Cortex of kidney (tissue), 1 donor: Measurements from ENCODE around the gene ID1.
"Not testable (repeated sequence)": the region's sequence is repeated elsewhere in the genome, so short reads cannot be mapped to it uniquely, and the experiment has no call there.

Experiments
- DNase-seq: peaks from one replicate; lab custom pipeline; 2025; lab: John Stamatoyannopoulos, UW

The ID1 gene

DNA sequence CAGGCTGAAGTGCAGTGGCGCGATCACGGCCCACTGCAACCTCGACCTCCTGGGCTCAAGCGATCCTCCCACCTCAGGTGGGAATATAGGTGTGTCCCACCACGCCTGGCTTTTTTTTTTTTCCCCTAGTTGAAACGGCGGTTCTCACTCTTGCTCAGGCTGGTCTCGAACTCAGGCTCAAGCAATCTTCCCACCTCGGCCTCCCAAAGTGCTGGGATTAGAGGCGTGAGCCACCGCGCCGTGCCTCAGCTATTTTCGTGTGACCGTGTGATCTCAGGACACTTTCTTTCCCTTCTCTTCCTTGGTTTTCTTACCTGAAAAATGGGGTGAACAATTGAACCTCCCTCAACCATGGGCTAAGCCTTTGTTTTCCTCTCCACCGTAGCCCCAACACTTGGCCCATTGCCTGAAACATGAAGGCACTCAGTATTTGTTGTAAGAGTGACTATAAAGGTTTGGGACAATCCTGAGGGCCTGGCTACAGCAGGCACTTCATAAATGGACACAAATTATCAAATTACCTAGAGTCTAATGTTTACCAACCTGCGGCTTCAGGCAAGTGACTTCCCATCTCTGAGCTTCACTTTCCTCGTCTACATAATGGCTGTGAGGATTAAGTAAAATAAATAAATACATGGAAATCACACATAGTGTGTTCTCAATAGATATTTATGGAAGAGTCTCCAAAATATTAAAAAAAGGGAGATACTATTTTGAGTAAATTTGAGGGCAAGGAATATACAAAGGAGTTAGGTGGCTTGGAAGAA lies 31.4 kb upstream of the ID1 start:
- no peak for DNase-seq

DNA sequence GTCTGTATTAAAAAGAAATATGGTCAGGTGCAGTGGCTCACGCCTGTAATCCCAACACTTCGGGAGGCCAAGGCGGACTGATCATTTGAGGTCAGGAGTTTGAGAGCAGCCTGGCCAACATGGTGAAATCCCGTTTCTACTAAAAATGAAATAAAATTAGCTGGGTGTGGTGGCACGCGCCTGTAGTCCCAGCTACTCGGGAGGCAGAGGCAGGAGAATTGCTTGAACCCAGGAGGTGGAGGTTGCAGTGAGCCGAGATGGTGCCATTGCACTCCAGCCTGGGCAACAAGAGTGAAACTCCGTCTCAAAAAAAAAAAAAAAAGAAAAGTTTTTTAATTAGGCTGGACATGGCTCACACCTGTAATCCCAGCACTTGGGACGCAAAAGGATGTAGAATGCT lies 30.1 kb upstream of the ID1 start:
- DNase-seq = not testable (repeated sequence)

DNA sequence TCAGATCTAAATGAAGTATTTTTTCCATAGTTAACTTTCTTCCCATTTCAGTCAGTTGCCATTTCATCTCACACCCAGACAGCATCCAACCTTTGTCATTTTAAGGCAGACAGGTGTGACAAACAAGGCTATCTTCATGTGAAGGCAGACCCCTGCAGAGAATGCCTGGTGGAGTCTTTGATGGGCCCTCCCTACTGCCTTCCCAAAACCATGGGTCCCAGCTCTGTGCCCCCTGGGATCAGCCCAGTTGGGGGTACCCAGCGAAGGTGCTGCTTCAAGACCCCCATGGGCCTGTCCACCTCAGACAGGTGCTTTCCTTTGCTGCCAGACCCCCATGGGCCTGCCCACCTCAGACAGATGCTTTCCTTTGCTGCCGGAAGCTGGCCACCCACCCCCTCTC lies 28.3 kb upstream of the ID1 start:
- no peak for DNase-seq

DNA sequence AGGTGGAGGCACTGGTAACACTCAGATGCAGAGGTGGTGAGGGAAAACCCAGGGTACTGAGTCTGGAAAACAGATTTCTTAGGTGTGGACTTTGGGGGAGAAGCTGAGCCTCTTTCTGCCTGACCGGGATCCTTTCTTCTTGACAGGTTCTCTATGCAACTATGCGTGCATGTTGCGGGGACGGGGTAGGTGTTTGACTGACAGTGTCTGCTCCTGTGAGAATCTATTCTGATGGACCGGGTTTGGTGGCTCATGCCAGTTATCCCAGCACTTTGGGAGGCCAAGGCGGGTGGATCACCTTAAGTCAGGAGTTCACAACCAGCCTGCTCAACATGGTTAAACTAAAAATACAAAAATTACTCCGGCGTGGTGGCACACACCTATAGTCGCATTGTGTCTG lies 27.9 kb upstream of the ID1 start:
- no peak for DNase-seq

DNA sequence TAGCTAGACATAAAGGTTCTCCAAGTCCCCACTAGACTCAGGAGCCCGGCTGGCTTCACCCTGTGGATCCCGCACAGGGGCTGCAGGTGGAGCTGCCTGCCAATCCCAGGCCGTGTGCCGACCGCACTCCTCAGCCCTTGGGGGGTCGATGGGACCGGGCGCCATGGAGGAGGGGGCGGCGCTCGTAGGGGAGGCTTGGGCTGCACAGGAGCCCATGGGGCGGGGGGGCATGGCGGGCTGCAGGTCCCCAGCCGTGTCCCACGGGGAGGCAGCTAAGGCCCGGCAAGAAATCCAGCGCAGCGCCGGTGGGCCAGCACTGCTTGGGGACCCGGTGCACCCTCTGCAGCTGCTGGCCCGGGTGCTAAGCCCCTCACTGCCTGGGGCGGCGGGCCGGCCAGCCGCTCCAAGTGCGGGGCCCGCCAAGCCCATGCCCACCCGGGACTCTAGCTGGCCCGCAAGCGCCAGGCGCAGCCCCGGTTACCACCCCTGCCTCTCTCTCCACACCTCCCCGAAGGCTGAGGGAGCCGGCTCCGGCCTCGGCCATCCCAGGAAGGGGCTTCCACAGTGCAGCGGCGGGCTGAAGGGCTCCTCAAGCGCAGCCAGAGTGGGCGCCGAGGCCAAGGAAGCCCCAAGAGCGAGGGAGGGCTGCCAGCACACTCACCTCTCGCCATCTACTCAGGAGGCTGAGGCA lies 26.5 kb upstream of the ID1 start:
- no peak for DNase-seq

DNA sequence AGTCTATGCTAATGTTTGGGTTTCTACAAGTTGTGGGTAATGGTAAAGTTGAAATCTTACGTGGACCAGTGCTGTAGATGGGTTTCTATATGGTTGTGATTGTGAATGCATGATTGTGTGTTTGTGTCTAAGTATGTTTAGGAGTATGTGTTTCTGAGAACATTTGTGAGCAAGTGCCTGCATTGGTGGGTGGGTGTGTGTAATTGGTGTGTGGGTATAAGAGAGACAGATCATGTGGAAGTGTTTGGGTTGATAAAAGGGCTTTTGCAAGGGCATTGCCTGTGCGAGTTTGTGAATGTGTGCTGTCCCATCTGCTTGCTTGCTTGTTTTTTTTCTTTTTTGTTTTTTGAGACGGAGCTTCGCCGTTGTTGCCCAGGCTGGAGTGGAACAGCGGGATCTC lies 25.8 kb upstream of the ID1 start:
- no peak for DNase-seq

DNA sequence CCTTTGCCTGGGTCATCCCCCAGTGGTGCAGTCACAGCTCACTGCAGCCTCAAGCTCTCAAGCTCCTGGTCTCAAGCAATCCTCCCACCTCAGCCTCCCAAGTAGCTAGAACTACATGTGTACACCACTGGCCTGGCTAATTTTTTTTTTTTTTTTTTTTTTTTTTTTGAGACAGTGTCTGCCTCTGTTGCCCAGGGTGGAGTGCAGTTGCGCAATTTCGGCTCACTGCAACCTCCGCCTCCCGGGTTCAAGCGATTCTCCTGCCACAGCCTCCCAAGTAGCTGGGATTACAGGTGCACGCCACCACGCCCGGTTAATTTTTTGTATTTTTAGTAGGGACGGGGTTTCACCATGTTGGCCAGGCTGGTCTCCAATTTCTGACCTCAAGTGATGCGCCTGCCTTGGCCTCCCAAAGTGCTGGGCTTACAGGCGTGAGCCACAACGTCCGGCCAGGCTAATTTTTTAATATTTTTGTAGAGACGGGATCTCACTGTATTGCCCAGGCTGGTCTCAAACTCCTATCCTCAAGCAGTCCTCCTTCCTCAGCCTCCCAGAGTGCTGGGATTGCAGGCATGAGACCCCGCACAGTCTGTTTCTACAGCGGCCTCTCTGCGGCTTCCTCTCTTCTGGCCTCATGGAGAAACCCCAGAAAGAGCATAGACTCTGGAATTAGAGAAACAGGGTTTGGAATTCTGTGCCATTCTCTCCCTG lies 25.0 kb upstream of the ID1 start:
- not testable (repeated sequence) for DNase-seq

DNA sequence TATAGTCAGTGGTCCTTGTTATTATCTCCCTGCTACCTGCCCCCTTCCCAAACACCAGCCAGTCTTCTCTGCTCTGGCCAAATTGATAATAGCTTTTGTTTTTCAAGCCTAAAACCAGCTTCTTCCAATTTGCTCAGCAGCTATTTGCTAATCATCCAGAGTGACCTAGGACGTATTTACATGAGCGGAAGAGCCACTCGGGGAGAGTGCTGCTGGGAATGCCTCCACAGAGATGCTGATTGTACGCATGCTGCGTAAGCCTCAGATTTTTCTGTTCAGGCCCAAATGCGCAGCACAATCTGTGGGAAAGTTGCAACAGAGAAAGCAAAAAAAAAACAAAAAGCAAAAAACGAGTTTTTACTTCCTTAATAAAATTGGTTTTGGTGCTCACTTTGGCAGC lies 24.4 kb upstream of the ID1 start:
- DNase-seq = no peak

DNA sequence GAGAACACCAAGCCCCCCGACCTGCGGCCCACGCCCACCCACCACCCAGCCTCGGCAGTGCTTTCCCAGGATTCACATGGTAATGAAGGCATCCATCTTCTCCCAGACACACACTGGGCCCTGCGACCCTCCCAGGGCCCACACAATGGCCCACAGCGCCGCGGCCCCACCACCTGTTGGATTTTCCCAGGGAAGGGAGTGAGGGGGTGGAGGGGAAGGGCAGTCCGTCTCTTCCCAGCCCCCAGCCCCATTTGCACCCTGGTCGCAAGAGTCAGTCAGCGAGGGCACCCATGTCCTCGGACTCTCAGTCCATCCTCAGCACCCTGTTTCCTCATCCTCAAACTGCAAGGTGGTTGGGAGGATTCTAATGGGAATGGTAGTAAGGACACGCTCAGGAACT lies 23.7 kb upstream of the ID1 start:
- no peak for DNase-seq

DNA sequence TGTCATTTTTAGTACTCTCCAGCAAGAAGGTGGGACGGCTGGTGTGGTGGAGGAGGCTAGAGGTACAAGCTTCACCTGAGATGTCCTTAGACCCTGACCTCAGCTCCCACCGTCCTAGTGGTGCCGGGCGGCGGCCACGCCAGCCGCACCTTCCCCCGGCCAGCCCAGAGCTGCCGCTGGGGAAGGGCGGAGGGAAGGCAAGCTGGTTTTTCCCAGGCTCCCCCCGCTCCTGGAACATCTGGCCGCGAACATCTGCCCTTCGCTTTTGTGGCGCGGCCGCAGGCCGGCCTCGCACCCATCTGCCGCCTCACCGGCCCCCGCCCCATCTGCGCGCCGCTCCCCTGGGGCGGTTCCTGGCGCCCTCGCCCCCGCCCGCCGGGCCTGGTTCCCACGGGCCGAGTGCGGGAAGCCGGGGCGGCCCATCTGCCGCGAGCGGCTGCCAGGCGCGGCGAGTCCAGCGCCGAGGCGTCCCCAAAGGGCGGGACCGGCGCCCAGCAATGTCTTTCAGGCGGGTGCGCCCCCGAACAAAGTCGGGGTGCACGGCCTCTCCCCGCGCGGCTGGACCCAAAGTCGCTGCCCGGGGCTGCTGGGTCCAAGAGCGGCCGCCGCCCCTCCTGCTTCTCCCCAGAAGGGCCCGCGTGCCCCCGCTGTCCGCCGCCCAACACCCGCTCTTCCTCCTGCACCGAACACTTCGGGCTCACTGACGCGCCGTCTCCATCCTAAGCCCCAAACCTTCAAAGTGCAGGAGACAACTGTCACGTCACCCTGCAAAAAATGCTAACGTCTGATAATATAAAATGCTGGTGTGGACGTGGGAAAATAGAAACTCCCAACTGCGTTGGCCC lies 17.3 kb upstream of the ID1 start:
- no peak for DNase-seq

DNA sequence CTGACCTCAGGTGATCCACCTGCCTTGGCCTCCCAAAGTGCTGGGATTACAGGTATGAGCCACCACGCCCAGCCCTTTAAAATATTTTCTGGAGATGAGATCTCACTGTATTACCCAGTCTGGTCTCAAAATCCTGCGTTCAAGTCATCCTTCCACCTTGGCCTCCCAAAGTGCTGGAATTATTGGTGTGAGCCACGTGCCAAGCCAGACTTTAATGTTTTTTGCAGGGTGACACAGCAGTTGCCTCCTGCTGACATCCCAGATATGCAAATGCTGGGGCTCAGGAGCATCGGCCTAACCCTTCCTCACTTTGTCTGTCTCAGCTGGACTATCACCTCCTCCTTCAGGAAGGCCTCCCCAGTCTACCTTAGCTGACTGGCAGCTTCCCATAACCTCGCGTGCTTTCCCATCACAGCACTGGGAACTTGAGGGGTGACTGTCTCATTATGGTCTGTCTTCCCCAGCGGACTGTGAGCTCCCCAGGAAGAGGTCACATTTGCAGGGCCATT lies 14.3 kb upstream of the ID1 start:
- DNase-seq = no peak

DNA sequence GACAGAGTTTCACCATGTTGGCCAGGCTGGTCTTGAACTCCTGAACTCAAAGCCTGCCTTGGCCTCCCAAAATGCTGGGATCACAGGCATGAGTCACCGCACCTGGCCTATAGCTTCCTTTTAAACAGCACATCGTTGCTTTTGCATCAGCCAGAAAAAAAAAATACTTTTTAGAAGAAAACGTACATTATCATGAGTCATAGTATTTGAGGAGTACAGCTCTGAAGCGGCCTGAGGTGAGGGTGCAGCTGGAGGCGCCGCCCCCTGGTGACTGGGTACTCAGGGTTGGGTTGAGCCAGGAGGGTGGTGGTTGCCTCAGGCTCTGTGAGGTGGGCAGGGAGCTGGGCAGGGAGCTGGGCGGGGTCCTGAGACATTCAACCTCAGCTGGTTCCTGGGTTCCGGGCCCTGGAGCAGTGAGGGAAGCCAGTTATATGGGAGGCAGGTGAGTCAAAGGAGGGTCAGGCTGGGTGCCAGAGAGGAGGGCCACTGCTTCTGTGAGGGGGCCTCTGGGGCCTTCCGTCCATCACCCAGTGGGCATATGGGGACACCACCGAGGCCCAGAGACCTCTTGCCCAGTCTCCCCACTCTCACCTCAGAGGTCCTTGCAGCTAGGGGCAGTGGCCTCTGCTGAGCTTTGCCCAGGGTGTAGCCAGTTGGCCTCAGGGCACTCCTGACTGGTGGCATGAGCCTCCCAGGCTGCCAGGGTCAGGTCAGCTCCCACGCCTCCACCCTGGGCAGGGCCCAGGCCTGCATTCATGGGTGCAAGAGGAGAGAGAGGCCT lies 11.7 kb upstream of the ID1 start:
- DNase-seq = no peak

DNA sequence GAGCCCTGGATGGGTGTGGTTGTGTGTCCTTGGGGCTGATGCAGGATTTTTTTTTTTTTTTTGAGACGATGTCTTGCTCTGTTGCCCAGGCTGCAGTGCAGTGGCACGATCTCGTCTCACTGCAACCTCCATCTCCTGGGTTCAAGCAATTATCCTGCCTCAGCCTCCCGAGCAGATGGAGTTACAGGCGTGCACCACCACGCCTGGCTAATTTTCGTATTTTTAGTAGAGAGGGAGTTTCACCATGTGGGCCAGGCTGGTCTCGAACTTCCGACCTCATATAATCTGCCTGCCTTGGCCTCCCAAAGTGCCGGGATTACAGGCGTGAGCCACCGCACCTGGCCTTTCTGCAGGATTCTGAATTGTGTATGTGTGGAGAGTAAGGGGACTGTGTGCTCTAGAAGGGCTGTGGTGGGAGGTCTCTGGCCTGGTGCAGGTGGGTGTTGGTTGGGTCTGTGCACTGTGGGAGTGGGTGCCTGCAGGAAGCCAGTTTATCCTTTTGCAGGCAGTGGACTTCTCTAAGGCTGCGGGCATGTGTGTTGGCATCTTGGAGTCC lies 11.0 kb upstream of the ID1 start:
- no peak for DNase-seq

DNA sequence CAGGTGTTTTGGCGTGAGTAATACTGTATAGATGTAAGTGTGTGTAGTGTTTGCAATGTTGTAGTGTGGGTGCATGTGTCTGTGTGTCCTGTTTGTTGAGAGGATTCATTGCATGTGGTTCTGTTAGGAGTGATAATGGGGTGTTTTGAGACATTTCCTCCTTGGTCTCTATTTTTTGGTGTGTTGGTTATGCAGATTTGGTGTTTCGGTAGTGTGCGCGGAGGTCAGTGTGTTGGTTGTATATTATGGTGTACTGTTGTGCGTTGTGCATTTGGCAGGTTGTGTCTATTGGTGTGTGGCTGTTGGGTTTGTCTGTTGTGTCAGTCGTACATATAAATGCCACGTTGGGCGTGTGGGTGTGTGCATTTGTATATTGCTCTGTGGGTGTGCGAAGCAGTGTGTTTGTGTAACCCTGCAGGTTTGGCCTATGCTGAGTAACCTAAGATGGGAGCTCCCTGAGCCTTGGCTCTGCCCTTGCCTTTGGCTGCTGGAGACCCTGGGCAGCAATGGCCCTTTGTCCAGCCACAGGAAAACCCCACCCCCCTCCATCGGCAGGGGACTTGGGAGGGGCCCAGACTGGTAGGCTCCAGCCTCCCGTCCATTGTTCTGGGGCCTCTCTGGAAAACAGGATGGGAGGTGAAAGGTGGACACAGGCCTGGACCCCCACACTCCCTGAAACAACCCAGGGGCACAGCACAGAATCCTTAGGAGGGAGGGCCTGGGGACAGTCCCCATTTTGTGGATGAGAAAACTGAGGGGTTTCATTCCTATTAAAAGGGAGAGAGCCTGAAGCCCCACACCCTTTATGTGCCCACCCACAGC lies 10.3 kb upstream of the ID1 start:
- DNase-seq = no peak

DNA sequence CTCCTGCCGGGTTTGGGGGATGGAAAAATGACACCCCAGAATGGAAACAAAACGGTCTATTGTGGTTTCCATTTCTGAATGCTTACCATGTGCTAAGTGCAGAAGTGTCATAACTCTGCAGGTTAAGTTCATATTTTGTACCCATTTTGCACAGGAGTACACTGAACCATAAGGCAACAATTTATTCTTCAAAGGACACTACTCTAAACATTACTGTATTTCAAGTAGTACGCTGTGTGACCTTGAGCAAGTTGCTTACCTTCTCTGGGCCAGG lies 9.8 kb upstream of the ID1 start:
- DNase-seq = no peak

DNA sequence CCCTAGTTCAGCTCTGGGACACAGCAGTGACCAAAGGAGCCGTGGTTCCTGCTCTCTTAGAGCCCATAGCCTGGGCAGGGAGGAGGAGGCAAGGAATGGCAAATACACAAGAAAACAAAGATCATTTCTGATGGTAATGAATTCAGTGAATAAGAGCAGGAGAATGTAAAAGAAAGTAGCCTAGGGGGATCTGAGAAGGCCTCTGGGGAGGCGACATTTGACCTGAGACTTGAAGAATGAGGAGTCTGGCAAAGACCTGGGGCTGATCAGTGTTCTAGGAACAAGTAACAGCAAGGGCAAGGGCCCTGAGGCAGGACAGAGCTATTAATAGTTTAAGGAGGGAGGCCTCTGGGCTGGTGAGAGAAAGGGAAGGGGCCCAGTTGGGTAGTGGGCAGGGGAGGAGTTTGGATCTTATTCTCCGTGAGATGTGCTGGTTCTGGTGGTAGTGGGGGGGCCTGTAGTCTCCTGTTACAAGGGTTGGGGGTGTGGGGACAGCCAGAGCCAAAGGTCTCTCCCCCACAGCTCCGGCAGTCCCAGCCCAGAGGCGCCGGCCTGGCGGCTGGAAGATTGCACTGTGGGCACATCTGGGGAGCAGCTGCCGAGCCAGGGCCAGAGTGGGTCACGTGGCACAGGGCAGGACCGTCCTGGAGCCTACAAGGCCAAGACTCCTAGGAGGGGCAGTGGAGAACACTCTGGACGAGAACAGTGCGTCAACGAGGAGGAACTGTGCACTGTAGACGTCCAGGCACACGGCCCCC lies 9.3 kb upstream of the ID1 start:
- no peak for DNase-seq

DNA sequence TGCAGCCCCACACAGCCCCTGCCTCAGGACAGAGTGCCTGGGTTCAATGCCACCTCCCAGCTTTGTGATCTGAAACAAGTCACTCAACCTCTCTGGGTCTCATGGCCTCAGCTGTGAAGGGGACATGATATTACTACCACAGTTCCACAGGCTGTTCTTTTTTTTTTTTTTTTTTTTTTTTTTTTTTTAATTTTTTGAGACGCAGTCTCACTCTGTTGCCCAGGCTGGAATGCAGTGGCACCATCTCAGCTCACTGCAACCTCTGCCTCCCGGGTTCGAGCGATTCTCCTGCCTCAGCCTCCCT lies 8.7 kb upstream of the ID1 start:
- not testable (repeated sequence) for DNase-seq

DNA sequence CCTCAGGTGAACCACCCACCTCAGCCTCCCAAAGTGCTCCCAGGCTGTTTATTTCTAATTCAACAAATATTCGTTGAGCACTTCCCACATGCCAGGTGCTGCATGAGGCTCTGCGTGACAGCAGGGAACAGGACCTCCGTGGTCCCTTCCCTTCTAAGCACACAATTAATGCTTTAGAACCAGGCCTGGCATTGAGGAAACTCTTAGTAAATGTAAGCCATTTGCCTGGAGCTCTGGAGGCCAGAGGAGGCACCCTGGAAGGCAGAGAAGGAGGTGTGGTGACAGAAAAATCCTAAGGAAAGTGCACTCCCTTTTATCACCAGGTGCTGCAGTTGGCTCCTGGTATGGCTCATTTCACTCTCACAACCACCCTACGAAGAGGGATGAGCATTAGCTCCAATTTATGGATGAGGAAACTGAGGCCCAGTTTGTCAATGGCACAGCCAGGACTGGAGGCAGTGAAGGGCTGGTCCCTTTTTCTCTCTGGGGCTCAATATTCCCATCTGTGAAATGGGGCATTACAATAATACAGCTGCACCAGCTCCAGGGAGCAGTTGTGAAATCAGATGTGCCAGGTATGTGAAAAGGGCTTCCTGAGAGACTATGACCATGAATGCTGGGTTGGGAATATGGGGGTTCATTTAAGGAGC lies 8.1 kb upstream of the ID1 start:
- DNase-seq = no peak

DNA sequence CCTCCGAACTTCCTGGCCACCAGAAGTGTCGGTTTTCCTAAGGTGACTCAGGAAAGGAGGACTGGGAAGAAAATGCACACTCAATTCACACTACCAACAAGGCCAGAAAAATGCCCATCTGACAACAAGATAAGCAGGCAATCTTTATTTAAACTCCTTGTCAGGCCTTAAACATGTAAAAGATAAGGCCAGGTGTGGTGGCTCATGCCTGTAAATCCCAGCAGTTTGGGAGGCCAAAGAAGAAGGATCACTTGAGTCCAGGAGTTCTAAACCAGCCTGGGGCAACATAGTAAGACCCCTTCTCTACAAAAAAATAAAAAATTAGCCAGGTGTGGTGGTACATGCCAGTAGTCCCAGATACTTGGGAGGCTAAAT lies 7.6 kb upstream of the ID1 start:
- DNase-seq = no peak
